Upper lobe of left lung (tissue), 6 donors: Measurements from ENCODE around the gene TRAPPC4. TPM values are rescaled to one million over a fixed set of nuclear protein-coding genes. Genes with fewer than 3 reads are reported as not detected.

Experiments
- ATAC-seq, 2 donors: fragments of 200-7000 bp; cut with Tn5 transposase; one replicate each; pipeline ENCODE4 v1.9.1; 2022; ENCODE audit warnings: mild to moderate bottlenecking in 2 of 2, moderate library complexity in 2 of 2; ENCODE audit not compliant: low FRiP score in 2 of 2
- DNase-seq, 2 donors: peaks; one replicate each; pipeline ENCODE4 v3.0.0-alpha.2; 2019 to 2020
- H3K27ac ChIP-seq, 4 donors: fragments of 200-600 bp; sonication (generic); one replicate each; pipeline ENCODE4 v1.5.1; 2016 to 2019
- H3K27me3 ChIP-seq, 4 donors: fragments of 200-600 bp; sonication (generic); one replicate each; pipeline ENCODE4 v1.5.1; 2017 to 2019
- H3K36me3 ChIP-seq, 4 donors: fragments of 200-600 bp; sonication (generic); one replicate each; pipeline ENCODE4 v1.5.1; 2016 to 2019
- H3K4me1 ChIP-seq, 4 donors: fragments of 200-600 bp; sonication (generic); one replicate each; pipeline ENCODE4 v1.5.1; 2018 to 2019
- H3K4me3 ChIP-seq, 4 donors: fragments of 200-600 bp; sonication (generic); one replicate each; pipeline ENCODE4 v1.5.1; 2017 to 2019; ENCODE audit warnings: mild to moderate bottlenecking in 2 of 4, moderate library complexity in 1 of 4
- H3K9me3 ChIP-seq, 4 donors: fragments of 200-600 bp; sonication (generic); one replicate each; pipeline ENCODE4 v1.5.1; 2018 to 2019
- CTCF ChIP-seq, 6 experiments: fragments of 450-650 bp in 4 of 6; fragments of 200-600 bp in 2 of 6; sonication (generic) in 2 of 6; IDR thresholded peaks; one replicate each; pipeline ENCODE4 v1.5.1; 2016 to 2019; ENCODE audit warnings: antibody characterized with exemption in 6 of 6
- EP300 ChIP-seq, 4 donors: sonication (generic); formaldehyde crosslinking; IDR thresholded peaks; one replicate each; pipeline ENCODE4 v1.5.1; 2017; ENCODE audit warnings: antibody characterized with exemption in 4 of 4, control low read depth in 2 of 4
- POLR2A ChIP-seq, 4 donors: fragments of 450-650 bp; IDR thresholded peaks; one replicate each; pipeline ENCODE4 v1.5.1; 2016 to 2017; ENCODE audit warnings: antibody characterized with exemption in 4 of 4, mild to moderate bottlenecking in 2 of 4
- POLR2AphosphoS5 ChIP-seq, 2 donors: sonication (generic); formaldehyde crosslinking; IDR thresholded peaks; one replicate each; pipeline ENCODE4 v1.5.1; 2017; ENCODE audit warnings: antibody characterized with exemption in 2 of 2
- WGBS, 2 donors: methylation state at CpG; one replicate each; pipeline ENCODE4 v1.1.5; 2017 to 2018; 5-methylcytosine and 5-hydroxymethylcytosine counted together
- total RNA-seq, 6 donors: library from RNA; depleted of rRNA in 4 of 6; stranded (reverse); fragments of >200 nt in 4 of 6; gene quantifications; one replicate each; pipeline versions ENCODE4 v1.1.0 to v1.2.1, GENCODE V29; 2016 to 2021
- donor health status: DM: no; HTN: no; CAD: no; lungs with moderate emphysema.
- donor health status: DM: no; HTN: yes; CAD: no; lungs with severe emphysema.

Gene TRAPPC4
- total RNA-seq, 6 donors from 2014 or later, result 44.2 to 77.5 (median 63.6) TPM

GRCh38 chr11:119021631-119022030 is 3.1 kb downstream of the TRAPPC4 start:
- ATAC-seq, result no peak
- no peak for DNase-seq
- peaks cover 34 to 53% (median 37%) of the 10 kb centered on the region in 4 donors for H3K4me1 ChIP-seq

GRCh38 chr11:119023741-119024140 is 5.2 kb downstream of the TRAPPC4 start:
- DNase-seq, result no peak
- Histone ChIP-seq H3K27me3 (no peaks in the 10 kb centered on the region), H3K9me3 (no peaks in the 10 kb centered on the region), H3K27ac (peak overlapping the region in 2 of 4 donors; percentile 29 to 70), H3K4me1 (peaks cover 29 to 44% (median 32%) of the 10 kb centered on the region in 4 donors), H3K4me3 (no peak overlapping the region), H3K36me3 (peaks cover 5 to 66% (median 29%) of the 10 kb centered on the region in 4 donors)
- ATAC-seq, result no peak
- TF ChIP-seq POLR2A (IDR thresholded peaks at IDR 0.05) (no peak), EP300 (IDR thresholded peaks at IDR 0.05) (no peak), CTCF (IDR thresholded peaks at IDR 0.05) (no peak), POLR2AphosphoS5 (IDR thresholded peaks at IDR 0.05) (no peak)

More at GRCh38 chr11:119021631-119022030, 3.1 kb downstream of the TRAPPC4 start:
- Histone ChIP-seq H3K27ac (no peak overlapping the region), H3K27me3 (no peaks in the 10 kb centered on the region), H3K36me3 (peaks cover 5 to 61% (median 27%) of the 10 kb centered on the region in 4 donors), H3K9me3 (no peaks in the 10 kb centered on the region), H3K4me3 (no peak overlapping the region)
- WGBS, 2 donors, result 87 to 90% methylated on average over 5 of the region's 5 CpGs
- no peak for TF ChIP-seq EP300 (IDR thresholded peaks at IDR 0.05)
- no peak for TF ChIP-seq POLR2A (IDR thresholded peaks at IDR 0.05)
- no peak for TF ChIP-seq CTCF (IDR thresholded peaks at IDR 0.05)
- TF ChIP-seq POLR2AphosphoS5 (IDR thresholded peaks at IDR 0.05), result no peak

- Histone ChIP-seq H3K27ac (peak overlapping the region; percentile 35 to 75 (median 68)), H3K9me3 (no peaks in the 10 kb centered on the region), H3K4me1 (peaks cover 32 to 48% (median 36%) of the 10 kb centered on the region in 4 donors), H3K27me3 (no peaks in the 10 kb centered on the region), H3K4me3 (peak overlapping the region in 1 of 4 donors; percentile 18), H3K36me3 (peaks cover 5 to 69% (median 29%) of the 10 kb centered on the region in 4 donors)
- TF ChIP-seq POLR2A (IDR thresholded peaks at IDR 0.05), result no peak
- no peak for TF ChIP-seq EP300 (IDR thresholded peaks at IDR 0.05)
- TF ChIP-seq CTCF (IDR thresholded peaks at IDR 0.05), result no peak
- TF ChIP-seq POLR2AphosphoS5 (IDR thresholded peaks at IDR 0.05), result no peak
- ATAC-seq (no peak), DNase-seq (no peak)
- WGBS, 2 donors, result 63 to 73% methylated on average over 15 of the region's 15 CpGs
Measured at GRCh38 chr11:119024430-119025098, 6.0 kb downstream of the TRAPPC4 start.

- no peaks in the 10 kb centered on the region for H3K27me3 ChIP-seq
- peaks cover 32 to 48% (median 36%) of the 10 kb centered on the region in 4 donors for H3K4me1 ChIP-seq
- H3K27ac ChIP-seq, result peak overlapping the region; percentile 35 to 75 (median 68)
- ATAC-seq, result no peak
- no peaks in the 10 kb centered on the region for H3K9me3 ChIP-seq
- peaks cover 5 to 69% (median 29%) of the 10 kb centered on the region in 4 donors for H3K36me3 ChIP-seq
- no peak for TF ChIP-seq POLR2AphosphoS5 (IDR thresholded peaks at IDR 0.05)
- TF ChIP-seq CTCF (IDR thresholded peaks at IDR 0.05), result no peak
- TF ChIP-seq POLR2A (IDR thresholded peaks at IDR 0.05), result no peak
- TF ChIP-seq EP300 (IDR thresholded peaks at IDR 0.05), result no peak
- DNase-seq, result no peak
- 69 to 79% methylated on average over 5 of the region's 5 CpGs for WGBS, 2 donors
- peak overlapping the region in 1 of 4 donors; percentile 18 for H3K4me3 ChIP-seq
Measured at GRCh38 chr11:119025099-119025473, 6.5 kb downstream of the TRAPPC4 start.
